Neural crest cell (in vitro differentiated cells): ENCODE data around the gene GAMT. TPM values are rescaled to one million over a fixed set of nuclear protein-coding genes. Genes with fewer than 3 reads are reported as not detected.
A peak's percentile ranks its signal among the peaks of the same experiment; 100 is the strongest.

Experiments
- DNase-seq: peaks from one replicate; pipeline ENCODE4 v3.0.0; 2021; ENCODE audit warnings: low read depth, mixed read lengths, low spot score
- H3K27ac Mint-ChIP-seq: one replicate; pipeline ENCODE4 v1.8.0; 2021; ENCODE audit warnings: mild to moderate bottlenecking, mixed read lengths; ENCODE audit not compliant: unreplicated experiment
- H3K27me3 Mint-ChIP-seq: 2 replicates; pipeline ENCODE4 v1.8.0; 2021; ENCODE audit warnings: low read depth, mild to moderate bottlenecking, mixed read lengths
- H3K36me3 Mint-ChIP-seq: 2 replicates; pipeline ENCODE4 v1.8.0; 2021; ENCODE audit warnings: low read depth, mild to moderate bottlenecking, mixed read lengths
- H3K4me1 Mint-ChIP-seq: 2 replicates; pipeline ENCODE4 v1.8.0; 2021; ENCODE audit warnings: mixed read lengths
- H3K4me3 Mint-ChIP-seq: one replicate; pipeline ENCODE4 v1.8.0; 2021; ENCODE audit warnings: mild to moderate bottlenecking, mixed read lengths
- H3K9me3 Mint-ChIP-seq: 2 replicates; pipeline ENCODE4 v1.8.0; 2021; ENCODE audit warnings: mixed read lengths
- CTCF ChIP-seq: fragments of 200-600 bp; sonication (generic); conservative IDR thresholded peaks from 2 replicates; pipeline ENCODE4 v1.5.0; 2021; ENCODE audit warnings: antibody characterized with exemption, mild to moderate bottlenecking
- total RNA-seq: library from RNA; stranded (reverse); gene quantifications from 2 replicates; pipeline ENCODE4 v1.2.1, GENCODE V29; 2021

The GAMT gene
- total RNA-seq, 1 donor from 2014 or later, result 45.6 TPM

- H3K27ac Mint-ChIP-seq, result no peak overlapping the region
- peak overlapping the region; percentile 82 for H3K4me3 Mint-ChIP-seq
- H3K36me3 Mint-ChIP-seq, result no peaks in the 10 kb centered on the region
- H3K27me3 Mint-ChIP-seq, result no peaks in the 10 kb centered on the region
- TF ChIP-seq CTCF, result no peak
- H3K9me3 Mint-ChIP-seq, result no peaks in the 10 kb centered on the region
- peaks cover 18% of the 10 kb centered on the region for H3K4me1 Mint-ChIP-seq
- DNase-seq, result no peak
Observed at GRCh38 chr19:1350867-1351266, 50.5 kb downstream of the GAMT start.

GRCh38 chr19:1349211-1349610, 52.1 kb downstream of the GAMT start:
- H3K27ac Mint-ChIP-seq, result peak overlapping the region; percentile 13
- no peaks in the 10 kb centered on the region for H3K36me3 Mint-ChIP-seq
- no peak for TF ChIP-seq CTCF
- peak overlapping the region; percentile 38 for H3K4me3 Mint-ChIP-seq
- H3K27me3 Mint-ChIP-seq, result no peaks in the 10 kb centered on the region
- H3K9me3 Mint-ChIP-seq, result no peaks in the 10 kb centered on the region
- DNase-seq, result no peak
- H3K4me1 Mint-ChIP-seq, result peaks cover 15% of the 10 kb centered on the region

Other genes starting within 250 kb of the GAMT start
- gene SBNO2, start 227.3 kb downstream of the GAMT start, total RNA-seq, result 28.0 and 32.5 TPM in 2 replicates
- gene STK11, start 195.8 kb downstream of the GAMT start, total RNA-seq, result 55.8 and 60.2 TPM in 2 replicates
- 26.2 and 27.1 TPM in 2 replicates for gene CBARP, start 163.5 kb downstream of the GAMT start, total RNA-seq
- gene ATP5F1D, start 159.8 kb downstream of the GAMT start, total RNA-seq, result 140 and 141 TPM in 2 replicates
- gene MIDN, start 153.0 kb downstream of the GAMT start, total RNA-seq, result 177 and 187 TPM in 2 replicates
- gene CIRBP, start 132.2 kb downstream of the GAMT start, total RNA-seq, result 414 and 421 TPM in 2 replicates
- gene FAM174C, start 126.0 kb downstream of the GAMT start, total RNA-seq, result 33.3 and 36.6 TPM in 2 replicates
- 28.0 and 31.0 TPM in 2 replicates for gene EFNA2, start 115.7 kb downstream of the GAMT start, total RNA-seq
- gene NDUFS7, start 17.6 kb downstream of the GAMT start, total RNA-seq, result 89.7 and 90.6 TPM in 2 replicates
- gene DAZAP1, start 6.0 kb upstream of the GAMT start, total RNA-seq, result 146 and 157 TPM in 2 replicates
- gene RPS15, start 36.9 kb upstream of the GAMT start, total RNA-seq, result 1,578 and 1,580 TPM in 2 replicates
- gene APC2, start 48.6 kb upstream of the GAMT start, total RNA-seq, result 39.2 and 43.0 TPM in 2 replicates
- gene C19orf25, start 77.7 kb upstream of the GAMT start, total RNA-seq, result 34.5 and 41.5 TPM in 2 replicates
- 10.4 and 11.7 TPM in 2 replicates for gene PCSK4, start 88.8 kb upstream of the GAMT start, total RNA-seq
- 8.2 and 8.7 TPM in 2 replicates for gene REEP6, start 89.6 kb upstream of the GAMT start, total RNA-seq
- not detected in 2 replicates for gene ADAMTSL5, start 111.5 kb upstream of the GAMT start, total RNA-seq
- not detected in 2 replicates for gene PLK5, start 122.5 kb upstream of the GAMT start, total RNA-seq
- gene MEX3D, start 166.8 kb upstream of the GAMT start, total RNA-seq, result 102 and 103 TPM in 2 replicates
- 157 and 168 TPM in 2 replicates for gene MBD3, start 191.3 kb upstream of the GAMT start, total RNA-seq
- gene UQCR11, start 203.9 kb upstream of the GAMT start, total RNA-seq, result 149 and 165 TPM in 2 replicates